ENCODE data around the gene PPARD. TPM values are rescaled to one million over a fixed set of nuclear protein-coding genes. Genes with fewer than 3 reads are reported as not detected.

The PPARD gene
- total RNA-seq, 1 experiment from 2014 or later, result 38.4 TPM

DNA sequence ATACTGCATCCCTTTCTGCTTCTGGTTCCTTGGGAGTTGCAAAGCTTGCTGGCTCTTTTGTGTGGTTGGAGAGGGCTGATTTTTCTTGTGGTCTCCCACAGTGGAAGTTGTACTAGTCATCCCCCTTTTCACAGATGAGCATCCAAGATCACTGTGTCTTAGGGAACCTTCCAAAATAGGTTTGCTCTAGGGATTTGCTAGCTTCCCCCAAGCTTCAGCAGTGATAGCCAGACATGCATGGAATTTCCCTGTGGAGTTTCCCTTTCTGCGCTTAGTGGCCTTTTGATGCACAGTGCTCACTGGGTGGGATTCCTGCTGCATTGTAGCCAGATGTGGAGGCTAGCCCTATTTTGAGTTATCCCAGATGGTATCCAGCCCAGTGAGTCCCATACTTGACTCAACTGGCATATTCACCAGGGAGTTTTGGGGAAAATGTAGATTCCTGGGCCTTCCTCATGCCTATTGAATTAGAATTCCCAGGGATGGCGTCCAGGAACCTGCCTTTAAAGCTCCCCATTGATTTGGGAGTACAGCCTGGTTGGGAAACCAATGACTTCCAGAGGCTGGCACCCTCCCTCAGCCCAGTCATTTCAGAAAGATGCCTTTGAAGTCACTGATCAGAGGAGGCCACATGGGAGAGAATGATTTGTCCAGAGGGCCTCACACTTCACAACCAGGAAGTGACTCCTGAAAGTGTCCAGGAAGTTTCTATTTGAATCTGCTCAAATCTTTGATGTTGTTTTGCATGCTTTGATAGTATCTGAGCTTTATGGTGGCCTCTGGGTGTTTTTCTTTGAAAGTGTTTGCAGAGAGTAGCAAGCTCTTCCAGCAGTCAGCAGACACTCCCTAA, 25.9 kb downstream of the PPARD start:
- RAD21 ChIA-PET (ENCODE audit: low non-redundant PET in 1 of 2, low total read pairs in 2 of 2, uncharacterized antibody in 2 of 2, unreplicated experiment in 2 of 2), result interaction anchor here (1.0 to 1.3 kb wide), 3 partner anchors 9 to 81 kb away, joined by 3 to 6 read pairs (median 4); partner anchors contain the start of gene PPARD (in 1 of the 2)
- TF ChIP-seq POLR2AphosphoS5 (IDR thresholded peaks at IDR 0.05; ENCODE audit: low read depth, low read length) (peak; percentile 44; the same call in 1 of the 2 replicates), SP1 (IDR thresholded peaks at IDR 0.05; ENCODE audit: low read depth) (peak; percentile 96), CEBPB (IDR thresholded peaks at IDR 0.05; ENCODE audit: low read depth) (peak; percentile 90), TCF7L2 (IDR thresholded peaks at IDR 0.05; ENCODE audit: borderline replicate concordance, extremely low read depth, insufficient read depth, insufficient read length) (peak; percentile 94), FOSL1 (IDR thresholded peaks at IDR 0.05; ENCODE audit: low read depth) (peak; percentile 94), ELF1 (IDR thresholded peaks at IDR 0.05; ENCODE audit: borderline replicate concordance, low read depth) (peak; percentile 91; the same call in 1 of the 2 replicates), ZBTB33 (IDR thresholded peaks at IDR 0.05; ENCODE audit: extremely low read depth, insufficient replicate concordance, low read length) (no peak), EZH2phosphoT487 (IDR thresholded peaks at IDR 0.05; ENCODE audit: borderline replicate concordance) (no peak), YY1 (IDR thresholded peaks at IDR 0.05; ENCODE audit: extremely low read depth, insufficient replicate concordance, low read depth, low read length) (no peak), CBX3 (IDR thresholded peaks at IDR 0.05; ENCODE audit: low read depth) (peak; percentile 95), RAD21 (IDR thresholded peaks at IDR 0.05; ENCODE audit: low read depth) (peak; percentile 33; the same call in 1 of the 2 replicates), JUND (IDR thresholded peaks at IDR 0.05) (peak; percentile 96), SRF (IDR thresholded peaks at IDR 0.05; ENCODE audit: low read depth) (peak; percentile 63; the same call in 1 of the 2 replicates), ZNF274 (IDR thresholded peaks at IDR 0.05; ENCODE audit: low read depth, low read length) (no peak), EGR1 (IDR thresholded peaks at IDR 0.05; ENCODE audit: low read depth) (no peak; the same call in 1 of the 2 replicates), SIN3A (IDR thresholded peaks at IDR 0.05; ENCODE audit: low read depth) (peak; percentile 97; the same call in 1 of the 2 replicates), EZH2 (IDR thresholded peaks at IDR 0.05) (no peak)
- TF ChIP-seq, protein P1, sequence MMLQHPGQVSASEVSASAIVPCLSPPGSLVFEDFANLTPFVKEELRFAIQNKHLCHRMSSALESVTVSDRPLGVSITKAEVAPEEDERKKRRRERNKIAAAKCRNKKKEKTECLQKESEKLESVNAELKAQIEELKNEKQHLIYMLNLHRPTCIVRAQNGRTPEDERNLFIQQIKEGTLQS (IDR thresholded peaks at IDR 0.05), result no peak
- TF ChIP-seq, protein P2, sequence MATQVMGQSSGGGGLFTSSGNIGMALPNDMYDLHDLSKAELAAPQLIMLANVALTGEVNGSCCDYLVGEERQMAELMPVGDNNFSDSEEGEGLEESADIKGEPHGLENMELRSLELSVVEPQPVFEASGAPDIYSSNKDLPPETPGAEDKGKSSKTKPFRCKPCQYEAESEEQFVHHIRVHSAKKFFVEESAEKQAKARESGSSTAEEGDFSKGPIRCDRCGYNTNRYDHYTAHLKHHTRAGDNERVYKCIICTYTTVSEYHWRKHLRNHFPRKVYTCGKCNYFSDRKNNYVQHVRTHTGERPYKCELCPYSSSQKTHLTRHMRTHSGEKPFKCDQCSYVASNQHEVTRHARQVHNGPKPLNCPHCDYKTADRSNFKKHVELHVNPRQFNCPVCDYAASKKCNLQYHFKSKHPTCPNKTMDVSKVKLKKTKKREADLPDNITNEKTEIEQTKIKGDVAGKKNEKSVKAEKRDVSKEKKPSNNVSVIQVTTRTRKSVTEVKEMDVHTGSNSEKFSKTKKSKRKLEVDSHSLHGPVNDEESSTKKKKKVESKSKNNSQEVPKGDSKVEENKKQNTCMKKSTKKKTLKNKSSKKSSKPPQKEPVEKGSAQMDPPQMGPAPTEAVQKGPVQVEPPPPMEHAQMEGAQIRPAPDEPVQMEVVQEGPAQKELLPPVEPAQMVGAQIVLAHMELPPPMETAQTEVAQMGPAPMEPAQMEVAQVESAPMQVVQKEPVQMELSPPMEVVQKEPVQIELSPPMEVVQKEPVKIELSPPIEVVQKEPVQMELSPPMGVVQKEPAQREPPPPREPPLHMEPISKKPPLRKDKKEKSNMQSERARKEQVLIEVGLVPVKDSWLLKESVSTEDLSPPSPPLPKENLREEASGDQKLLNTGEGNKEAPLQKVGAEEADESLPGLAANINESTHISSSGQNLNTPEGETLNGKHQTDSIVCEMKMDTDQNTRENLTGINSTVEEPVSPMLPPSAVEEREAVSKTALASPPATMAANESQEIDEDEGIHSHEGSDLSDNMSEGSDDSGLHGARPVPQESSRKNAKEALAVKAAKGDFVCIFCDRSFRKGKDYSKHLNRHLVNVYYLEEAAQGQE (IDR thresholded peaks at IDR 0.05; ENCODE audit: low read depth), result no peak
- TF ChIP-seq, protein P3, sequence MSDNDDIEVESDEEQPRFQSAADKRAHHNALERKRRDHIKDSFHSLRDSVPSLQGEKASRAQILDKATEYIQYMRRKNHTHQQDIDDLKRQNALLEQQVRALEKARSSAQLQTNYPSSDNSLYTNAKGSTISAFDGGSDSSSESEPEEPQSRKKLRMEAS (IDR thresholded peaks at IDR 0.05), result peak; percentile 94

More for the DNA sequence above, 25.9 kb downstream of the PPARD start:
- DNase-seq (ENCODE audit: low read depth, low spot score) (peak; percentile 93), ATAC-seq (peak; percentile 82)
- Histone ChIP-seq H3K27me3 (ENCODE audit: insufficient read depth, low read length) (no peaks in the 10 kb centered on the region), H3K9ac (ENCODE audit: low read length) (peak overlapping the region; percentile 60), H3K9me2 (ENCODE audit: insufficient read depth) (no peaks in the 10 kb centered on the region), H2AFZ (ENCODE audit: low read depth, low read length, poor library complexity, severe bottlenecking) (no peak overlapping the region), H3K27ac (ENCODE audit: low read depth, low read length) (peak overlapping the region; percentile 68), H3K4me3 (replicated peaks in 1 of 2; ENCODE audit: low read depth in 1 of 2, low read length in 2 of 2) (peak overlapping the region in 1 of 2 experiments; percentile 28; a peak in 1 of 4 replicates), H3K36me3 (ENCODE audit: control insufficient read depth in 1 of 2, insufficient read depth in 2 of 2, low read length in 2 of 2) (no peaks in the 10 kb centered on the region; a peak in 1 of 4 replicates), H3K4me1 (ENCODE audit: control insufficient read depth in 1 of 2, insufficient read depth in 2 of 2, low read length in 2 of 2) (peaks cover 63 to 84% of the 10 kb centered on the region in 2 experiments), H3K4me2 (ENCODE audit: low read length) (peak overlapping the region; percentile 76), H3K9me3 (ENCODE audit: control insufficient read depth in 1 of 2, insufficient read depth in 1 of 2, low read depth in 1 of 2, low read length in 2 of 2) (no peaks in the 10 kb centered on the region), H4K20me1 (ENCODE audit: insufficient read depth) (no peaks in the 10 kb centered on the region), H3K79me2 (ENCODE audit: insufficient read depth, low read length) (peaks cover 69% of the 10 kb centered on the region)
- ChIA-PET CTCF (interaction anchor here (1.0 to 1.2 kb wide), 2 partner anchors 27 to 81 kb away, joined by 5 read pairs; no protein-coding TSS in a partner anchor), POLR2A (interaction anchor here (0.6 to 1.5 kb wide), 2 partner anchors 23 to 27 kb away, joined by 3 to 4 read pairs; no protein-coding TSS in a partner anchor)
- intact Hi-C loops (cut with micrococcal nuclease), result no loop called here
- BruUV-seq (replicated peaks), result no TSS peak
